Activated CD4-positive, alpha-beta T cell treated with anti-CD3 and anti-CD28 coated beads for 1 hour (primary cell): ENCODE data around the gene MYRF.

Experiments
- DNase-seq: peaks from one replicate; pipeline ENCODE4 v3.0.0-alpha.2; 2020

Gene MYRF

DNA sequence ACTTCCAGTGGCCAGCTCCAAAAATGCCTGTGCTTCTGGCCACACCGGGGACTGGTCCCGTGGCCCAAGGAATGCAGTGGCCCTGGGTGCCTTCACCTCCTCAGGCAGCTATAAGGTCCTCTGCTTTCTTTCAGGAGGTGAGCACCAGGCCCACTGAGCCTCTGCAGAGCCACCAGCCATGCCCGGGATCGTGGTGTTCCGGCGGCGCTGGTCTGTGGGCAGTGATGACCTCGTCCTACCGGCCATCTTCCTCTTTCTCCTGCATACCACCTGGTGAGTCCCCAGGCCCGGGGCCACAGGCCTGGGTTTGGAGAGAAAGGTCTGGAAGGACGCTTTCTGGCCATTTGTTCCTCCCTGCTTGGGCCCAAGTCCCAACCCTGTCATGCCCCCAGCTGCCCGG, 32.5 kb upstream of the MYRF start:
- DNase-seq: no peak

GRCh38 chr11:61720597-61720996, 31.8 kb upstream of the MYRF start:
- no peak for DNase-seq

- no peak for DNase-seq
Observed at GRCh38 chr11:61724437-61724836, 28.0 kb upstream of the MYRF start.

DNA sequence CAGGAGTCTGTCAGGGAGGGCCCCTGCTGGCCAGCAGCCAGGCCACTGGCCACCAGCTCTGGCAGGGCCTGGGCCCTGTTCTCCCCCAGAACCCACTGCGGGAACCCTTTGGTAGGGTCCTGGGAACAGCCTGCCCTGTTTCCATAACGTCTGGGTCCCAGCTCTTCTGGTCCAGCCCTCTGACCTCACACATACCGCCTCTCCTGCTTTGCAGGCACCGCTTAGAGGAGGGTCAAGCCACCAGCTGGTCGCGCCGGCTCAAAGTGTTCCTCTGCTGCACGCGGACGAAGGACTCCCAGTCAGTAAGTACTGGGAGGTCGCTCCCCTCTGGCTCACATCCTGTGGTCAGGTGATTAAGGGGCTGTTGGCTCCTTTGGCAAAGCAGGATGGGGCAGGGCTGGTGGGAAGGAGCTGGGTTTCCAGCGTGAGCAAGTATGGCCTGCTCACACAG, 26.6 kb upstream of the MYRF start:
- DNase-seq: no peak

DNA sequence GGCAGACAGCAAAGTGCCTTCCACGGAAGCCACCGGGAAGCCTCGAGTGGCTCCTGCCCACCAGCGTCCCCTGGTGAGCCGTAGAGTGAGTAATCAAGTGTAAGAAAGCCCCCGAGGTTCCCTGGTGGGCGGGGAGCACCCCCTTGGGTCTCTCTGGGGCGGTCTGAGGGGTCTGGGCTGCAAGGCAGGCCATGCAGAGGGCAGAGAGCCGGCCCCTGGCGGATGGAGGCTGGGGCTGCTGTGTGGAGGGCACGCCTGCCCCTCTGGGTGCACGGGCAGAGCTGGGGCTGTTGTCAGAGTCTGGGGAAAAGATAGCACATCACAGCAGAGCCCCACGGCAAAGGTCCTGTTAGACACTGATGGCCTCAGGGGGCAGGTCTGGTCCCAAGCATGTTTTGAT, 25.7 kb upstream of the MYRF start:
- no peak for DNase-seq

- no peak for DNase-seq
Observed at GRCh38 chr11:61727401-61727811, 25.0 kb upstream of the MYRF start.

DNA sequence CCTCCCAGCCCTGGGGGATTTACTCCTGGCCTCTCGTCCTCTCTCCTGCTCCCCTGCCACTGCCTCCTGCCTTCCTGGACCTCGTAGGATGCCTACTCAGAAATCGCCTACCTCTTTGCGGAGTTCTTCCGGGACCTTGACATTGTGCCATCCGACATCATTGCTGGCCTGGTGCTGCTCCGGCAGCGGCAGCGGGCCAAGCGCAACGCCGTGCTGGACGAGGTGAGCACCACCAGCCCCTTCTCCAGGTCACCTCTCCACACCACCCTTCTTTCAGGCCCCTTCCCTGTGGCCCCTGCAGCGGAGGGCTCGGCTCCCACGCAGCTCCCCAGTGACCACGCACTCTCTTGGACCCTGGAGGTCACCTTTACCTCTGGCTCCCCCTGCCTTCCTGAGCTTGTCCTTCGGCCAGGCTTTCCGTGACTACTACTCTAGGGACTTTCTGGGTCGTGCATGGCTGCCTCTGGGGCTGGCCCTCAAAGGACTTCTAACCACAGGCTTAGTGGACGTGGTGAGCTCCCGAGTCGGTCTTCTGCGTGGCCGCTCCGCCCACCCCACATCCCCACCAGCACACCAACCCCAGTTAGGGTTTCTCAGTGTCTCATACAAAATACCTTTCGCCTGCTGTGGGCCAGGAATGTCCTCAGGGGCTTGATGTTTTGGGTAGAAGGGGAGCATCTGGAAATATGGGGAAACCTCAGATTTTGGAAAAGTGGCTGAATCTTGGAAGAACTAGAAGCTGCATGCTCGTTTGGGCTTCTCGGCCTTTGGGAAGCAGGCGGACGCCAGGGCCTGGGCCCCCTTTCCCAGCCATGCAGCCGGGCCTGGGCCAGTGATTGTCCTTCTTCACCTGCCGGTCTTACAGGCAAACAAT, 24.1 kb upstream of the MYRF start:
- DNase-seq: no peak

GRCh38 chr11:61728940-61729219, 23.6 kb upstream of the MYRF start:
- DNase-seq: no peak

- DNase-seq: no peak
Observed at GRCh38 chr11:61730240-61730994, 22.0 kb upstream of the MYRF start.

DNA sequence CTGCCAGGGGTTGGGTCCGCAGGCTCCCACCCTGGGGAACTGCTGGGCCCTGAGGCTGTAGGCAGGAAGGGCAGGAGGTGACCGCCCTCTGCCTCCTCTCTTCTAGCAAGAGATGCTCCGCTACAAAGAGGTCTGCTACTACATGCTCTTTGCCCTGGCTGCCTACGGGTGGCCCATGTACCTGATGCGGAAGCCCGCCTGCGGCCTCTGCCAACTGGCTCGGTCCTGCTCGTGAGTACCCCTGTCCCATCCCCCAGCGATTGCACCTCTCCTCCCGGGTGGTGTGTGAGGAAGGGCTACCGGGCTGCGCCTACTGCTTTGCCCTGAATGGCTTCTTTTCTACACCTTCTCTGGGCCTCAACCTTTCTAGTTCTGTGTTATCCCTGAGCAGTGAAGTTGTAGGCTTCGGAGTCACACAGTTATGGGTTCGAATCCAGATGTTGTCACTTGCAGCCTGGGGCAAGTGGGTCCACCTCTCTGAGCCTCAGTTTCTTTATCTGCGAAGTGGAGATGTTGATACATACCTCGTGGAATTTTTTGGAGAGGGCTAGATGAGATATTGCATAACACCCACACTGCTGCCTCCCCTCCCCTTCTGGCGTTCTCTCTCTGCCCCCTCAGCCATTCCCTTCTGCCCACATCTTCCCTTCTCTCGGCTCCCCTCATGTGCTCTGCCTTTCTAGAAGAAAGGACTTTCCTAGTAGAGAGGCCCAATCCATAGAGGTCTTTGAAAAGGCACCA, 21.1 kb upstream of the MYRF start:
- DNase-seq: no peak

- DNase-seq: no peak
Observed at GRCh38 chr11:61731952-61732675, 20.3 kb upstream of the MYRF start.

GRCh38 chr11:61732705-61733104, 19.7 kb upstream of the MYRF start:
- DNase-seq: no peak

GRCh38 chr11:61733120-61733978, 19.1 kb upstream of the MYRF start:
- DNase-seq: peak; percentile 77

- DNase-seq: no peak
Observed at GRCh38 chr11:61734767-61735166, 17.7 kb upstream of the MYRF start.

GRCh38 chr11:61735391-61735790, 17.0 kb upstream of the MYRF start:
- no peak for DNase-seq

- DNase-seq: no peak
Observed at GRCh38 chr11:61736310-61736709, 16.1 kb upstream of the MYRF start.

- no peak for DNase-seq
Observed at GRCh38 chr11:61737131-61737530, 15.3 kb upstream of the MYRF start.

DNA sequence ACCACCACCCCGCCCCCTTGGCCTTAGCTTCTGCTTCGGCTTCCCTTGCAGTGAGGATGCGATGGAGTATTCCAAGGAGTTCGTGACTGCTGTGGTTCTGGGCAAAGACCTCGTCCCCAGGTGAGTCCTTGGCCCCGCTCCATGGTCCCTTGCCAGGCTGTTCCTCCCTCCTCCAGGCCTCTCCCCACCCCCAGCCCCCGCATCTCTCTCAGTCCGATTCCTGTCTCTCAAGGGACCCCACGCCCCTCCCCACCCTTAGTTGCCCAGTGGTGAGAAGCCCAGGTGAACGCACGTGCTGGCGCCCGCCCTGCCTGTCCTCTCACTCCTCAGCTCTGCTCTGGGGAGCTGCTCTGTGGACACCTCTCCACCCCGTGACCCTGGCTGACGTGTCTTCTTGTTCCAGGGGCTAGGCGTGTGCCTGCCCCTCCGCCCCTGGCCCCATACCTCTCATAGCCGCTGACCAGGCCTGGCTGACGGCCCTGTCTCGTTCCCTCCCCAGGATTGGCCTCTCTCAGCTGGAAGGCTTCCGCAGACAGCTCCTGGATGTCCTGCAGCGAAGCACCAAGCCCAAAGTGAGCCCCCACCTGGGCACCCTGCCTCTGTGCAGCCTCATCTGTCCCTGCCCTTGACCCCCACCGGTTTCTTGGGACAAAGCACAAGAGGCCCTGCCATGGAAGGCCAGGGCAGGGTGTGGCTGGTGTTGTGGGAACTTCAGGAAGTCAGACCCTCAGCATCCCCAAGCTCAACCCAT, 14.6 kb upstream of the MYRF start:
- DNase-seq: no peak

DNA sequence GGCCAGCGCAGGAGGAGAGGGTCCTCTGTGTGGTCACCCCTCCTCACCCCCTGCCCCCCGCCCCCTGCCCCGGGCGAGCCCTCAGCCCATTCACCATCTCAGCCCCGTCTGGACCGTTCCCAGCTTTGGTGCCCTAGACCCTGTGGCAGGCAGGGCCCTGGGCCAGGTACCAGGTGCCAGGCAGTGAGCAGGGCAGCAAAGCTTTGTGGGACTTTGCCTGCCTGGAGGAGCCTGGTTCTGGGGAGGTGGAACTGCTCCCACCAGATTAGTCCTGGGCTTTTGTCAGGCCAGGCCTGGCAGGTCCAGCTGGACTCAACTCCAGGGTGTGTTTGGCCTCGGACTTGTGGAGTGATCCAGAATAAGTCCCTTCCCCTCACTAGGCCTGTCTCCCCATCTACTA, 13.7 kb upstream of the MYRF start:
- no peak for DNase-seq

- DNase-seq: no peak
Observed at GRCh38 chr11:61739413-61739812, 13.0 kb upstream of the MYRF start.

- DNase-seq: no peak
Observed at GRCh38 chr11:61739966-61740365, 12.5 kb upstream of the MYRF start.
